AG08396 (cell line): ENCODE measurements around the gene ADCK1.
A peak's percentile ranks its signal among the peaks of the same experiment; 100 is the strongest.
"Not testable (repeated sequence)": the region's sequence is repeated elsewhere in the genome, so short reads cannot be mapped to it uniquely, and the experiment has no call there.

Experiments
- DNase-seq: peaks from one replicate; pipeline ENCODE4 v3.0.0; 2012; ENCODE audit warnings: low spot score, mixed read lengths

ADCK1 gene

GRCh38 chr14:77866932-77867331, 67.0 kb downstream of the ADCK1 start:
- DNase-seq: no peak

- no peak for DNase-seq
These were observed 67.6 kb downstream of the ADCK1 start for GRCh38 chr14:77867476-77867875.

GRCh38 chr14:77868552-77869285, 68.8 kb downstream of the ADCK1 start:
- DNase-seq: no peak

- DNase-seq: no peak
These were observed 69.4 kb downstream of the ADCK1 start for GRCh38 chr14:77869340-77869739.

GRCh38 chr14:77870646-77871045, 70.7 kb downstream of the ADCK1 start:
- DNase-seq: no peak

GRCh38 chr14:77872152-77872551, 72.2 kb downstream of the ADCK1 start:
- DNase-seq: no peak

- DNase-seq: no peak
These were observed 73.1 kb downstream of the ADCK1 start for GRCh38 chr14:77872983-77873382.

GRCh38 chr14:77878783-77879182, 78.9 kb downstream of the ADCK1 start:
- DNase-seq: no peak

- DNase-seq: no peak
These were observed 80.1 kb downstream of the ADCK1 start for GRCh38 chr14:77880056-77880455.

GRCh38 chr14:77882098-77882497, 82.2 kb downstream of the ADCK1 start:
- no peak for DNase-seq

GRCh38 chr14:77882636-77883035, 82.7 kb downstream of the ADCK1 start:
- DNase-seq: no peak

- no peak for DNase-seq
These were observed 83.4 kb downstream of the ADCK1 start for GRCh38 chr14:77883131-77883846.

GRCh38 chr14:77883847-77884238, 83.9 kb downstream of the ADCK1 start:
- DNase-seq: no peak

GRCh38 chr14:77885367-77885766, 85.5 kb downstream of the ADCK1 start:
- no peak for DNase-seq

- no peak for DNase-seq
These were observed 86.1 kb downstream of the ADCK1 start for GRCh38 chr14:77886010-77886409.

GRCh38 chr14:77888903-77889302, 89.0 kb downstream of the ADCK1 start:
- DNase-seq: not testable (repeated sequence)

- DNase-seq: peak; percentile 30
These were observed 90.1 kb downstream of the ADCK1 start for GRCh38 chr14:77889971-77890442.

- no peak for DNase-seq
These were observed 91.0 kb downstream of the ADCK1 start for GRCh38 chr14:77890873-77891272.

- no peak for DNase-seq
These were observed 92.5 kb downstream of the ADCK1 start for GRCh38 chr14:77892381-77892871.

GRCh38 chr14:77892890-77893484, 93.1 kb downstream of the ADCK1 start:
- DNase-seq: no peak

GRCh38 chr14:77897374-77897773, 97.5 kb downstream of the ADCK1 start:
- DNase-seq: no peak

- no peak for DNase-seq
These were observed 102.9 kb downstream of the ADCK1 start for GRCh38 chr14:77902811-77903210.

- no peak for DNase-seq
These were observed 103.3 kb downstream of the ADCK1 start for GRCh38 chr14:77903221-77903620.
